GM12865 (cell line): Measurements from ENCODE around the gene VBP1.

Experiments used
- DNase-seq: peaks from one replicate; pipeline ENCODE4 v3.0.0; 2010; ENCODE audit warnings: low read depth
- H3K4me3 ChIP-seq: 2 replicates; pipeline ENCODE4 v1.5.1; 2011; ENCODE audit warnings: mild to moderate bottlenecking, low read depth, low read length, control low read depth
- CTCF ChIP-seq: IDR thresholded peaks from 2 replicates; pipeline ENCODE4 v1.5.1; 2011; ENCODE audit warnings: low read length, control low read depth, low read depth, inconsistent platforms; ENCODE audit not compliant: insufficient read depth; ENCODE audit errors: missing control alignments

Gene VBP1

GRCh38 chrX:155216179-155216939 lies at the start of gene VBP1:
VBP1 (plus strand) TSS chrX:155216460; CDS start chrX:155216483, 23 bp downstream.
- TF ChIP-seq CTCF: peak; percentile 40
- peak; percentile 97 for DNase-seq
- H3K4me3 ChIP-seq: peak within 1 kb of the TSS; percentile 81

- no peak for TF ChIP-seq CTCF
These were observed 46.4 kb upstream of the VBP1 start for GRCh38 chrX:155169881-155170280.

GRCh38 chrX:155179346-155179997 lies 36.8 kb upstream of the VBP1 start:
- no peak overlapping the region for H3K4me3 ChIP-seq
- peak; percentile 1 for DNase-seq
- TF ChIP-seq CTCF: no peak

More at GRCh38 chrX:155169881-155170280, 46.4 kb upstream of the VBP1 start:
- H3K4me3 ChIP-seq: no peak overlapping the region
- DNase-seq: no peak

- no peak for DNase-seq
- H3K4me3 ChIP-seq: no peak overlapping the region
- no peak for TF ChIP-seq CTCF
These were observed 27.5 kb upstream of the VBP1 start for GRCh38 chrX:155188786-155189185.

GRCh38 chrX:155211208-155211607 lies 5.1 kb upstream of the VBP1 start:
- no peak overlapping the region for H3K4me3 ChIP-seq
- TF ChIP-seq CTCF: no peak
- no peak for DNase-seq

GRCh38 chrX:155213731-155214130 lies 2.5 kb upstream of the VBP1 start:
- DNase-seq: no peak
- TF ChIP-seq CTCF: no peak
- no peak overlapping the region for H3K4me3 ChIP-seq
